A549 (cell line): Measurements from ENCODE around the gene SAPCD2. TPM values are rescaled to one million over a fixed set of nuclear protein-coding genes. Genes with fewer than 3 reads are reported as not detected.

Experiments used
- ATAC-seq, 2 experiments: fragments of 200-7000 bp in 1 of 2; fragments of >200 bp in 1 of 2; cut with Nextera tagmentation in 1 of 2; cut with Tn5 transposase in 1 of 2; 3 replicates each; pipeline versions ENCODE4 v1.8.0 to v1.9.1; 2018 to 2020; ENCODE audit warnings: mild to moderate bottlenecking in 1 of 2, moderate library complexity in 1 of 2
- CTCF ChIA-PET: fragments of 300-600 bp; sonication (Branson Sonifier 250); formaldehyde crosslinking; extraction: SDS; loops from one replicate; lab custom pipeline; 2021; ENCODE audit warnings: antibody characterized with exemption, inconsistent platforms; lab: Yijun Ruan, JAX
- POLR2A ChIA-PET: fragments of 350-600 bp; formaldehyde crosslinking; extraction: SDS; loops from one replicate; lab custom pipeline; 2021; ENCODE audit warnings: antibody characterized with exemption, inconsistent platforms; lab: Yijun Ruan, JAX
- DNase-seq, 2 experiments: peaks; one replicate each; pipeline versions ENCODE4 v3.0.0 to v3.0.0-alpha.2; 2011 to 2016; ENCODE audit warnings: low read depth in 1 of 2, low spot score in 1 of 2
- FAIRE-seq: peaks from 2 replicates; lab custom pipeline; 2011; peaks lifted over from hg19 to GRCh38; lab: Jason Lieb, UNC
- H3K27ac ChIP-seq, 2 experiments: fragments of >200 bp; sonication (Bioruptor Twin); formaldehyde crosslinking; 3 replicates each; pipeline ENCODE4 v1.5.1; 2016 to 2017
- H3K4me1 ChIP-seq: fragments of >200 bp; sonication (Bioruptor Twin); formaldehyde crosslinking; 3 replicates; pipeline ENCODE4 v1.6.1; 2016
- H3K4me2 ChIP-seq: fragments of >200 bp; sonication (Bioruptor Twin); formaldehyde crosslinking; 3 replicates; pipeline ENCODE4 v1.6.1; 2016
- H3K4me3 ChIP-seq: fragments of >200 bp; sonication (Bioruptor Twin); formaldehyde crosslinking; 3 replicates; pipeline ENCODE4 v1.5.1; 2016
- H3K9me3 ChIP-seq: fragments of >200 bp; sonication (Bioruptor Twin); formaldehyde crosslinking; 3 replicates; pipeline ENCODE4 v1.6.1; 2016
- CHD2 ChIP-seq: fragments of 150-350 bp; IDR thresholded peaks from 2 replicates; pipeline ENCODE4 v1.6.1; 2014; ENCODE audit warnings: low read length; ENCODE audit not compliant: partially characterized antibody
- CHD4 ChIP-seq: fragments of 200-600 bp; sonication (generic); IDR thresholded peaks from 2 replicates; pipeline ENCODE4 v1.6.1; 2016; ENCODE audit warnings: antibody characterized with exemption, mild to moderate bottlenecking, borderline replicate concordance
- EP300 ChIP-seq, 2 experiments: fragments of >200 bp; sonication (Bioruptor Twin); formaldehyde crosslinking; IDR thresholded peaks; 2 replicates in 1 of 2; 3 replicates in 1 of 2; pipeline ENCODE4 v1.6.1; 2016 to 2017
- FOXS1 ChIP-seq: fragments of 250-450 bp; sonication (Bioruptor Pico); IDR thresholded peaks from 2 replicates; pipeline ENCODE4 v1.5.0; 2020; ENCODE audit warnings: mild to moderate bottlenecking, moderate library complexity
- GATA3 ChIP-seq: IDR thresholded peaks from 2 replicates; pipeline ENCODE4 v1.6.1; 2012; ENCODE audit warnings: borderline replicate concordance
- HEYL ChIP-seq: fragments of 250-450 bp; sonication (Bioruptor Pico); IDR thresholded peaks from 2 replicates; pipeline ENCODE4 v1.8.0; 2021; ENCODE audit warnings: mild to moderate bottlenecking, moderate library complexity
- HMGXB4 ChIP-seq: fragments of 250-450 bp; sonication (Bioruptor Pico); IDR thresholded peaks from 2 replicates; pipeline ENCODE4 v1.5.0; 2021; ENCODE audit warnings: mild to moderate bottlenecking, moderate library complexity, borderline replicate concordance
- HOXB13 ChIP-seq: fragments of 250-450 bp; sonication (Bioruptor Pico); IDR thresholded peaks from 2 replicates; pipeline ENCODE4 v1.5.0; 2020; ENCODE audit warnings: low read depth, mild to moderate bottlenecking, moderate library complexity
- KDM1A ChIP-seq: fragments of 200-600 bp; sonication (generic); IDR thresholded peaks from 2 replicates; pipeline ENCODE4 v1.6.1; 2016; ENCODE audit warnings: low read depth, mild to moderate bottlenecking
- MAFK ChIP-seq: fragments of 450-650 bp; IDR thresholded peaks from 2 replicates; pipeline ENCODE4 v1.6.1; 2014; ENCODE audit not compliant: partially characterized antibody
- MAZ ChIP-seq: fragments of 150-350 bp; IDR thresholded peaks from 2 replicates; pipeline ENCODE4 v1.6.1; 2014; ENCODE audit warnings: antibody characterized with exemption, low read depth, low read length, borderline replicate concordance
- MYC ChIP-seq: IDR thresholded peaks from 2 replicates; pipeline ENCODE4 v1.6.1; 2012; ENCODE audit warnings: mild to moderate bottlenecking, inconsistent platforms, low read length, improper control_type of control experiment, borderline replicate concordance
- NPAS2 ChIP-seq: fragments of 250-450 bp; sonication (Bioruptor Pico); IDR thresholded peaks from 2 replicates; pipeline ENCODE4 v1.8.0; 2022; ENCODE audit warnings: mild to moderate bottlenecking, moderate library complexity, borderline replicate concordance
- NR3C1 ChIP-seq: fragments of >200 bp; sonication (Bioruptor Twin); formaldehyde crosslinking; IDR thresholded peaks from 3 replicates; pipeline ENCODE4 v1.6.1; 2017
- PBX3 ChIP-seq: IDR thresholded peaks from 2 replicates; pipeline ENCODE4 v1.6.1; 2012
- PHF8 ChIP-seq: fragments of 200-600 bp; sonication (generic); IDR thresholded peaks from 2 replicates; pipeline ENCODE4 v1.6.1; 2016; ENCODE audit warnings: low read depth, mild to moderate bottlenecking, antibody characterized with exemption, moderate library complexity, borderline replicate concordance
- POLR2A ChIP-seq: IDR thresholded peaks from 2 replicates; pipeline ENCODE4 v1.6.1; 2012; ENCODE audit warnings: mild to moderate bottlenecking, low read length
- POLR2AphosphoS2 ChIP-seq: conservative IDR thresholded peaks from 2 replicates; pipeline ENCODE4 v1.6.1; 2012; ENCODE audit warnings: low read length, improper control_type of control experiment, inconsistent platforms
- RARB ChIP-seq: fragments of 250-450 bp; sonication (Bioruptor Pico); IDR thresholded peaks from 2 replicates; pipeline ENCODE4 v1.8.0; 2021; ENCODE audit warnings: mild to moderate bottlenecking, moderate library complexity
- RCOR1 ChIP-seq: fragments of 150-350 bp; IDR thresholded peaks from 2 replicates; pipeline ENCODE4 v1.6.1; 2014; ENCODE audit warnings: antibody characterized with exemption, low read length, low read depth
- RFX5 ChIP-seq: fragments of 450-650 bp; IDR thresholded peaks from 2 replicates; pipeline ENCODE4 v1.7.1; 2014; ENCODE audit warnings: antibody characterized with exemption, mild to moderate bottlenecking, moderate library complexity
- SMC3 ChIP-seq: fragments of >200 bp; sonication (Bioruptor Twin); formaldehyde crosslinking; IDR thresholded peaks from 3 replicates; pipeline ENCODE4 v1.6.1; 2018; ENCODE audit warnings: inconsistent platforms
- SREBF2 ChIP-seq: fragments of 450-650 bp; IDR thresholded peaks from 2 replicates; pipeline ENCODE4 v1.6.1; 2014; ENCODE audit warnings: mild to moderate bottlenecking, moderate library complexity
- TP53 ChIP-seq: fragments of 250-450 bp; sonication (Bioruptor Pico); IDR thresholded peaks from 2 replicates; pipeline ENCODE4 v1.5.0; 2021; ENCODE audit warnings: mild to moderate bottlenecking, moderate library complexity
- ZFP36 ChIP-seq: fragments of 450-650 bp; IDR thresholded peaks from 2 replicates; pipeline ENCODE4 v1.6.1; 2014; ENCODE audit warnings: borderline replicate concordance; ENCODE audit not compliant: partially characterized antibody
- ZNF302 ChIP-seq: fragments of 250-450 bp; sonication (Bioruptor Pico); IDR thresholded peaks from 2 replicates; pipeline ENCODE4 v1.9.0; 2021; ENCODE audit warnings: inconsistent platforms, mild to moderate bottlenecking, moderate library complexity
- ZSCAN20 ChIP-seq: fragments of 250-450 bp; sonication (Bioruptor Pico); IDR thresholded peaks from 2 replicates; pipeline ENCODE4 v1.8.0; 2022; ENCODE audit warnings: mild to moderate bottlenecking, moderate library complexity
- WGBS: methylation state at CpG from one replicate; pipeline ENCODE4 v1.1.6; 2017; ENCODE audit errors: missing lambda C conversion rate; 5-methylcytosine and 5-hydroxymethylcytosine counted together
- polyA plus RNA-seq, 4 experiments: library from polyadenylated mRNA; depleted of rRNA in 3 of 4; stranded (reverse); fragments of >200 nt; fragmentation: RNase III in 1 of 4; extraction: RNeasy Plus Mini Kit Qiagen cat#74134 plus additional on column Dnase treatment in 1 of 4; gene quantifications; 2 replicates in 3 of 4; 3 replicates in 1 of 4; pipeline ENCODE4 v1.2.3, GENCODE V29; 2011 to 2017

SAPCD2 gene
- polyA plus RNA-seq, 2 of the 4 experiments (the other 2 are of a cell fraction): 6.9 to 14.6 TPM

GRCh38 chr9:137026384-137026783 is 44.0 kb downstream of the SAPCD2 start:
- H3K27ac ChIP-seq: peak overlapping the region in 1 of 2 experiments; percentile 92; a peak in 2 of 6 replicates
- POLR2A ChIA-PET: no interaction called here
- CTCF ChIA-PET: interaction anchor here (0.9 to 20.4 kb wide), 16 partner anchors 11 to 260 kb away, joined by 3 to 282 read pairs (median 4); partner anchors contain the start of genes C8G, ENTPD2, FBXW5 and LCN12
- WGBS: 100% methylated on average over 2 of the region's 2 CpGs
- DNase-seq: no peak
- no peaks in the 10 kb centered on the region for H3K9me3 ChIP-seq
- no peak for TF ChIP-seq HMGXB4
- TF ChIP-seq RCOR1: no peak
- no peak for TF ChIP-seq PHF8
- TF ChIP-seq NPAS2: no peak
- TF ChIP-seq GATA3: no peak
- TF ChIP-seq KDM1A: no peak
- no peak for TF ChIP-seq EP300 (IDR thresholded peaks at IDR 0.05)
- no peak for TF ChIP-seq TP53 (CRISPR knock-in tag)
- TF ChIP-seq POLR2A: no peak
- no peak for ATAC-seq
- H3K4me1 ChIP-seq: peaks cover 30% of the 10 kb centered on the region
- H3K4me3 ChIP-seq: no peak overlapping the region
- no peak for FAIRE-seq
- peak overlapping the region; percentile 100; the same call in 1 of the 3 replicates for H3K4me2 ChIP-seq

GRCh38 chr9:137025517-137025966 is 44.8 kb downstream of the SAPCD2 start:
- TF ChIP-seq CHD2: no peak
- TF ChIP-seq RARB (CRISPR knock-in tag): no peak
- TF ChIP-seq MAZ: no peak
- TF ChIP-seq ZNF302: no peak
- no peak for TF ChIP-seq HOXB13 (CRISPR knock-in tag)
- TF ChIP-seq MYC: no peak
- no peak for TF ChIP-seq ZFP36
- no peak for TF ChIP-seq HEYL (CRISPR knock-in tag)
- no peak for TF ChIP-seq MAFK
- no peak for TF ChIP-seq CHD4
- no peak for TF ChIP-seq ZSCAN20
- no peak for TF ChIP-seq RFX5
- TF ChIP-seq POLR2A: no peak
- no peak for TF ChIP-seq EP300 (IDR thresholded peaks at IDR 0.05)
- no peak for TF ChIP-seq SREBF2
- TF ChIP-seq POLR2AphosphoS2: no peak
- TF ChIP-seq SMC3: no peak
- H3K9me3 ChIP-seq: no peaks in the 10 kb centered on the region
- peaks cover 30% of the 10 kb centered on the region for H3K4me1 ChIP-seq
- no CpG with 5 or more reads among the region's 21 CpGs for WGBS
- ChIA-PET POLR2A (no interaction called here), CTCF (interaction anchor here (0.6 to 20.4 kb wide), 16 partner anchors 12 to 259 kb away, joined by 3 to 282 read pairs (median 4); partner anchors contain the start of genes C8G, CCDC183, FBXW5 and LCN12)
- H3K4me2 ChIP-seq: no peak overlapping the region
- FAIRE-seq (no peak), DNase-seq (no peak), ATAC-seq (no peak)
- H3K4me3 ChIP-seq: no peak overlapping the region
- H3K27ac ChIP-seq: no peak overlapping the region

GRCh38 chr9:137023583-137023991 is 46.8 kb downstream of the SAPCD2 start:
- ChIA-PET POLR2A (no interaction called here), CTCF (interaction anchor here (12.3 to 20.4 kb wide), 3 partner anchors 14 to 75 kb away, joined by 169 to 282 read pairs (median 207); partner anchors contain the start of genes C8G, FBXW5, LCN12 and SAPCD2)
- DNase-seq: no peak
- Histone ChIP-seq H3K4me2 (no peak overlapping the region), H3K4me1 (peaks cover 22% of the 10 kb centered on the region), H3K4me3 (no peak overlapping the region), H3K9me3 (no peaks in the 10 kb centered on the region), H3K27ac (0 out of 6 replicates have a peak overlapping the region, but pooled peaks of 1 of the 2 experiments have one; percentile 17)
- ATAC-seq: no peak
- FAIRE-seq: no peak
- 81% methylated on average over 11 of the region's 15 CpGs for WGBS
- TF ChIP-seq NR3C1 (no peak), MAZ (no peak), PBX3 (no peak), FOXS1 (CRISPR knock-in tag) (no peak)
- TF ChIP-seq, all 56 proteins: peak for 0
